ENCODE results near the gene TRIM66.
A peak's percentile ranks its signal among the peaks of the same experiment; 100 is the strongest.
"Not testable (repeated sequence)": the region's sequence is repeated elsewhere in the genome, so short reads cannot be mapped to it uniquely, and the experiment has no call there.

The TRIM66 gene

DNA sequence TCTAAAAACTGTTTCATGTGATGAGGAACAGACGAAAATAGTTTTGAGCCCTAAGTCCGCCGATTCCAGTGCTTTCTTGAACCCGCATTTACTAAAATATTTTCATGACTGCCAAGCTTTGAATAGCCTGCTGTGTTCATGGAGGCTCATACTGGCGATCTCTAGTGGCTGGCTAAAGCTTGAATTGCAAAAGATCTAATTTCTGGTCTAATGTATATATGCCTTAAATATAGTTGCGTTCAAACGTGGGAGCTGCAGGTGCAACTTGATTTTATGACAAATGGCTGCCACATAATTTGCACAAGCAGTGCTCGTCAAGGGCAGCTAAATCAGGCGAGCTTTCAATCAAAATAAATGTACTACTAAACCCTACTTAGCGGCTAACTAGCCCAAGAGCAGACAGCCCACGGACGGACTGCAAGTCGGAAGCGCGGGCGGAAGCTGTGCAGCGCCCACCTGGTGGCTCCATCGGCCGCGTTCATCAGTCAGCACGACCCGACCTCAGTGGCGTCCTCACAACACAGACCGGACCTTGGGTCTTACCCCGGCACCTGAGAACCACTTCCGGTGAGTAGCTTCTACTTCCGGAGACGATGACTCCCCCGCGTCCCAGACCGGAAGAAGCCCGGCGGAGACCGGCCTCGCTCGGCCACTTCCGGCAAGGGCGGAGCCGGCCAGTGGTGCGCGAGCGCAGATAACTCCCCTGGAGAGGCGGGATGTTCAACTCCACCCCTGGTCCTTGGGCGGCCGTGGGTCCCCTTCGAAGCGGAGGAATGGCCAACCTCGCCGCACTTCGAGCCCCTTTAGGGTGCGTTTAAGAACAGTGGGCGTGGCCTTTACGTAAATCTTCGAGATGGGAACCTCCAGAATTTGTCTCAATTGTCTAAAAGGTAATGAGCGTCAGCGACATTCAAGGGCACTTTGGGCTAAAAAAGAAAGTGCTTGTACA, 6.2 kb upstream of the TRIM66 start:
- Mint-ChIP-seq H3K27me3 (no peaks in the 10 kb centered on the region), H3K27ac (peak overlapping the region; percentile 88), H3K9me3 (no peaks in the 10 kb centered on the region), H3K4me3 (peak overlapping the region; percentile 97), H3K4me1 (ENCODE audit: low read depth) (peaks cover 63% of the 10 kb centered on the region), H3K36me3 (ENCODE audit: low read depth) (peaks cover 92% of the 10 kb centered on the region)

- Mint-ChIP-seq H3K9me3 (no peaks in the 10 kb centered on the region), H3K27ac (peak overlapping the region; percentile 99), H3K4me3 (peak overlapping the region; percentile 97), H3K27me3 (no peaks in the 10 kb centered on the region), H3K36me3 (ENCODE audit: low read depth) (peaks cover 88% of the 10 kb centered on the region), H3K4me1 (ENCODE audit: low read depth) (peaks cover 74% of the 10 kb centered on the region)
Measured at GRCh38 chr11:8686325-8686724, 3.9 kb upstream of the TRIM66 start.

GRCh38 chr11:8685820-8686219, 3.4 kb upstream of the TRIM66 start:
- Mint-ChIP-seq H3K27ac (peak overlapping the region; percentile 99), H3K27me3 (no peaks in the 10 kb centered on the region), H3K9me3 (no peaks in the 10 kb centered on the region), H3K4me1 (ENCODE audit: low read depth) (peaks cover 77% of the 10 kb centered on the region), H3K36me3 (ENCODE audit: low read depth) (peaks cover 86% of the 10 kb centered on the region), H3K4me3 (peak overlapping the region; percentile 97)

DNA sequence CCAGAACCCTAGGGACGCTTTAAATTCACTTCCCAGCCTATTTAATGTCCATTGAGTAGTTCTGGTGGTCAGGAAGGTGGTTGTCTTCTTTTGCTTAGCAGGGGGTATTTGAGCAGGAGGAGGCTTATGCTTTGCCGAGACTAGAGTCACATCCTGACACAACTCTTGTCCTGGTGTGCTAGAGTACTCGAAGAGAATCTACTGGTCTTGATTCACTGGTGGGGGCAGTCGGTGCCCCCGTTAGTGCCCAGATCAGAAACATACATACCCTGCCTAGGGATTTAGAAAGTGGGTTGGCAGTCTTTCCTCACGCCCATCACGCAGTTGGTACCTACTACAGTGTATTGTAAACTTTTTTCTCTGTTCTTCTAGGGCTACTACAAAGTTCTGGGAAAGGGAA, 2.8 kb upstream of the TRIM66 start:
- H3K36me3 Mint-ChIP-seq (ENCODE audit: low read depth) = peaks cover 88% of the 10 kb centered on the region
- peaks cover 80% of the 10 kb centered on the region for H3K4me1 Mint-ChIP-seq (ENCODE audit: low read depth)

GRCh38 chr11:8684600-8685290, 2.3 kb upstream of the TRIM66 start:
- Mint-ChIP-seq H3K27me3 (no peaks in the 10 kb centered on the region), H3K36me3 (ENCODE audit: low read depth) (peaks cover 88% of the 10 kb centered on the region)

More for the DNA sequence above, 2.8 kb upstream of the TRIM66 start:
- peak overlapping the region; percentile 99 for H3K27ac Mint-ChIP-seq
- no peaks in the 10 kb centered on the region for H3K9me3 Mint-ChIP-seq
- no peaks in the 10 kb centered on the region for H3K27me3 Mint-ChIP-seq
- peak overlapping the region; percentile 97 for H3K4me3 Mint-ChIP-seq

GRCh38 chr11:8683115-8683807, 796 bp upstream of the TRIM66 start:
- Mint-ChIP-seq H3K4me1 (ENCODE audit: low read depth) (peaks cover 64% of the 10 kb centered on the region), H3K4me3 (peak overlapping the region; percentile 97), H3K27ac (peak overlapping the region; percentile 99), H3K27me3 (no peaks in the 10 kb centered on the region), H3K9me3 (no peaks in the 10 kb centered on the region), H3K36me3 (ENCODE audit: low read depth) (peaks cover 89% of the 10 kb centered on the region)

More at GRCh38 chr11:8684600-8685290, 2.3 kb upstream of the TRIM66 start:
- Mint-ChIP-seq H3K9me3 (no peaks in the 10 kb centered on the region), H3K4me1 (ENCODE audit: low read depth) (peaks cover 79% of the 10 kb centered on the region), H3K4me3 (peak overlapping the region; percentile 97), H3K27ac (peak overlapping the region; percentile 99)

- no peaks in the 10 kb centered on the region for H3K27me3 Mint-ChIP-seq
- peak overlapping the region; percentile 97 for H3K4me3 Mint-ChIP-seq
- peak overlapping the region; percentile 99 for H3K27ac Mint-ChIP-seq
- H3K4me1 Mint-ChIP-seq (ENCODE audit: low read depth) = peaks cover 52% of the 10 kb centered on the region
- H3K9me3 Mint-ChIP-seq = no peaks in the 10 kb centered on the region
- H3K36me3 Mint-ChIP-seq (ENCODE audit: low read depth) = peaks cover 83% of the 10 kb centered on the region
Measured at GRCh38 chr11:8681837-8682302, 595 bp downstream of the TRIM66 start.

DNA sequence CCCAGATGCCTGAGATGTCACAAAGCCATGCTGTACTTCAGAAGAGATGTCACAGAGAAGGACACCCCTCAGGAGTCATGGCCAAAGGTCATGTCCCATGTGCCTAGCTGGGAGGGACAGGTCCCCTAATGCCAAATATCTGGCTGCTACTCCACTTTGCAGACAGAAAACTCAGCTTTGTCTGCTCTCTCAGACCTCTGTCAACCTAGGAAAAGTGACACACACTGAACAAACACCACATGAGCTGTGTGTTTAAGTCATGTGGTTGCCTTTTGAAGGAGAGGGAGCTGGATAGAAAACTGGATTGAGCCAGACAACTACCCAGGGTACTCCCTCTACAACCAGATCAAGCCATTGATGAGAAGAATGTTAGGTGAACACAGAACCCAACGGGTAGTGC, 3.5 kb downstream of the TRIM66 start:
- peaks cover 24% of the 10 kb centered on the region for H3K4me1 Mint-ChIP-seq (ENCODE audit: low read depth)
- no peak overlapping the region for H3K4me3 Mint-ChIP-seq
- H3K36me3 Mint-ChIP-seq (ENCODE audit: low read depth) = peaks cover 62% of the 10 kb centered on the region
- no peaks in the 10 kb centered on the region for H3K9me3 Mint-ChIP-seq
- H3K27me3 Mint-ChIP-seq = no peaks in the 10 kb centered on the region
- H3K27ac Mint-ChIP-seq = no peak overlapping the region

GRCh38 chr11:8676458-8676857, 6.0 kb downstream of the TRIM66 start:
- Mint-ChIP-seq H3K27me3 (no peaks in the 10 kb centered on the region), H3K36me3 (ENCODE audit: low read depth) (peaks cover 58% of the 10 kb centered on the region)

DNA sequence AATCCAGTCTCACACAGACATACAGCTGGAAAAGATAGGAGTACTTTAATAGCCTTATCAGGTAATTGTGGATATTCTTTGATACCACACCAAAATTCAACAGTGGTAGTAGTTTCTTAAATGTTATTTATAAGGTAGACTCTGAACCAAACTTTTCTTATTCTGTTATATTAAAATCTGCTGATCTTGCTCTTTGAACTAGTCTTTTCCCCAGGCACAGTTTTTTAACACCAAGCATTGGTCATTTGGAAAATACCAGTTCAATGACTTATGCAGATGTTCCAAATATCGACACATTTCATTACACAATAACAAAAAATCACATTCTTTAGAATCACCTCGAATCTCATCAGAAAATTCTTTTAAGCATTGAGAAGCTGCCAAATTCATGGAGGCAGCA, 7.6 kb downstream of the TRIM66 start:
- Mint-ChIP-seq H3K27me3 (no peaks in the 10 kb centered on the region), H3K9me3 (no peaks in the 10 kb centered on the region), H3K4me3 (no peak overlapping the region), H3K27ac (no peak overlapping the region), H3K36me3 (ENCODE audit: low read depth) (peaks cover 49% of the 10 kb centered on the region), H3K4me1 (ENCODE audit: low read depth) (no peaks in the 10 kb centered on the region)

More at GRCh38 chr11:8676458-8676857, 6.0 kb downstream of the TRIM66 start:
- H3K27ac Mint-ChIP-seq = no peak overlapping the region
- no peak overlapping the region for H3K4me3 Mint-ChIP-seq
- no peaks in the 10 kb centered on the region for H3K9me3 Mint-ChIP-seq
- peaks cover 11% of the 10 kb centered on the region for H3K4me1 Mint-ChIP-seq (ENCODE audit: low read depth)

DNA sequence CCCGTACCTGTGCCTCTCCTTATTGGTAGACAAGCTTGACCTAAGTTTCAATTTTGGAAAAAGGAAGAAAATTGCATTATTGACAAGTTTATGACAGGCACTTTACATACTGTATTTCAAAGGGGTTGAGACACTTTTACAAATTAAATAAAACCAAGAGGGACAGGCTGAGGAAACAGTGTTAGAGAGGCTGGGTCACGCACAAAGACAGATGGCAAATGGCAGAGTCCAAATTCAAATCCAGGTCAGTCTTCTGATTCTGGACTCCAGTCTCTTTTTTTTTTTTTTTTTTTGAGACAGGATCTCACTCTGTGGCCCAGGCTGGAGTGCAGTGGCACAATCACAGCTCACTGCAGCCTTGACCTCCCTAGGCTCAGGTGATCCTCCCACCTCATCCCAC, 10.1 kb downstream of the TRIM66 start:
- no peak overlapping the region for H3K27ac Mint-ChIP-seq
- no peaks in the 10 kb centered on the region for H3K4me1 Mint-ChIP-seq (ENCODE audit: low read depth)
- H3K36me3 Mint-ChIP-seq (ENCODE audit: low read depth) = peaks cover 41% of the 10 kb centered on the region
- H3K4me3 Mint-ChIP-seq = no peak overlapping the region
- H3K27me3 Mint-ChIP-seq = no peaks in the 10 kb centered on the region
- H3K9me3 Mint-ChIP-seq = no peaks in the 10 kb centered on the region

DNA sequence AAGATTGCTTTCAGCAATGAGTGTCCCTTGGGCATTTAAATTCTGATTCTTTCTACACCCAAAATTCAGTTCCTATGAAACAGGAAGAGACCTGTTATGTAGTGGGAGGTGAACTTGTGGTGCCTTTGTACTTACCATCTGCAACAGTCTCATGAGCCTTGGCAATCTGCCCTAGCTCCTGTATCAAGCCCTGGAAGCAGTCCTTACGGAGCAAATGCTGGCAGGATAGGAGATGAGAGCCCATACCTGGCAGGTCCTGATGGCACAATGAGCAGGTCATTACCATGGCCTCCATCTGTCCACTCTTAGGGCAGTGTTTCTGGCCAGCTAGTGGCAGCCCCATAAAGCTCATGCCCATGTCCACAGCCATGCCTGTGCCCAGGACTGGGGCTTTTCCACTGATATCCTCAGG, 10.8 kb downstream of the TRIM66 start:
- Mint-ChIP-seq H3K4me3 (no peak overlapping the region), H3K9me3 (no peaks in the 10 kb centered on the region), H3K4me1 (ENCODE audit: low read depth) (no peaks in the 10 kb centered on the region), H3K36me3 (ENCODE audit: low read depth) (peaks cover 42% of the 10 kb centered on the region), H3K27me3 (no peaks in the 10 kb centered on the region), H3K27ac (no peak overlapping the region)

DNA sequence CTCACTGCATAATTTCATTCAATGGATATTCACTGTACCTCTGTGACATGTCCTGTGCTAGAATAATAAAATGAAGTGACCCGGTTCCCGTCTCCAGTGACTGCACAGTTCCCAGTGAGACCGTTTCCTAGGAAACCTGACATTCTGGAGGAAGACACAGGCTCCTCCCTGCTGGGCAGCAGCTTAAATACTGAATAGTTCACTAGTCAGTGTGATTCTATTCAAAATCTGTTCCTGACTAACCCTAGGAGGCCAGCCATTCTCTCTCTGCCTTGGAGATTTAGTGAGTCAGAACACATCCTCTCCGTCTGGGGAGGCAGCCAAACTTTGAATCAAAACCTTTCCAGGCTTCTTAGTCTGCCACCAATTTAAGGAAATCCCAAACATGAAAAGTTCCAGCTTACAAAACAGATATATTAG, 11.3 kb downstream of the TRIM66 start:
- no peaks in the 10 kb centered on the region for H3K9me3 Mint-ChIP-seq
- H3K27me3 Mint-ChIP-seq = no peaks in the 10 kb centered on the region
- no peak overlapping the region for H3K27ac Mint-ChIP-seq
- peaks cover 42% of the 10 kb centered on the region for H3K36me3 Mint-ChIP-seq (ENCODE audit: low read depth)
- H3K4me1 Mint-ChIP-seq (ENCODE audit: low read depth) = no peaks in the 10 kb centered on the region
- no peak overlapping the region for H3K4me3 Mint-ChIP-seq

- H3K27ac Mint-ChIP-seq = not testable (repeated sequence)
Measured at GRCh38 chr11:8670081-8670480, 12.4 kb downstream of the TRIM66 start.

More at GRCh38 chr11:8670081-8670480, 12.4 kb downstream of the TRIM66 start:
- H3K4me1 Mint-ChIP-seq (ENCODE audit: low read depth); H3K27me3 Mint-ChIP-seq; H3K4me3 Mint-ChIP-seq; H3K9me3 Mint-ChIP-seq: not testable (repeated sequence)
- peaks cover 41% of the 10 kb centered on the region for H3K36me3 Mint-ChIP-seq (ENCODE audit: low read depth)
